ENCODE measurements around the gene SMIM22. TPM values are rescaled to one million over a fixed set of nuclear protein-coding genes. Genes with fewer than 3 reads are reported as not detected.
A peak's percentile ranks its signal among the peaks of the same experiment; 100 is the strongest.

Gene SMIM22
- total RNA-seq, 1 experiment from 2014 or later, result not detected

DNA sequence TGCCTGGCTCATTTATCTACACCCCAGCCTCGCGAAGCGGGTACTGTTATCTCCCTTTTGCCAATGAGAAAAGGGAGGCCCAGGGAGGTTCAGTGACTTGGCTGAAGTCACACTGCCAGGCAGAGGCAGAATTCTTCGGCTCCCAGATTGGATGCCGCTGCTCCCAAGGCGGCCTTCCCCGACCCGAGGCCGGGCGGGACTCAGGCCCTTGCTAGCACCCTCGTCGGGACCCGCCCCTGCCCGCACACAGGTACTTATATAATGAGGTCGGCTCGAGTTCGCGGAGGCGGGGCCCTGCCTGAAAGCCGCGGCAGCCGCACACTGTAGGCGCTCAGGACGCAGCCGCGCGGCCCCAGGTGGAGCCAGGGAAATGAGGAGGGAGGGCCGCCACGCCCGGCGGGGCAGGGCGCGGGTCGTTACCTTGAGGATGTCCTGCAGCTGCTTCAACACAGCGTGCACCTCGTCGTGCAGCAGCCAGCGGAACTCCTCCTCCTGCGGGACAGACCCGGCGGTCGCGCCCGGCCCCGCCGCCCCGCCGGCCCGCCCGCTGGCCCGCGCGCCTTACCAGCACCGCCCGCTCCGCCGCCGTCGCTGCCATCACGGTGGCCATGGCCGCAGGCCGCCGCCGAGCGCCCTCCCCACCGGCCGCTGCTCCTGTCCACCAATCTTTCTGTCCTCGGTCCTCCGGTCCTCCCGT, 6.9 kb downstream of the SMIM22 start, which contains the start of gene ROGDI:
ROGDI (minus strand) TSS at position 672 of the 697 bp plus-strand sequence; CDS start at position 610, 62 bp downstream.
- no TSS peak for BruUV-seq (replicated peaks)
- Mint-ChIP-seq H3K27ac (ENCODE audit: unreplicated experiment) (peak within 1 kb of the TSS; percentile 48), H3K27me3 (ENCODE audit: insufficient read depth, unreplicated experiment) (no peaks in the 10 kb centered on the region), H3K4me1 (ENCODE audit: low read depth, unreplicated experiment) (peaks cover 10% of the 10 kb centered on the region), H3K9me3 (ENCODE audit: unreplicated experiment) (no peaks in the 10 kb centered on the region), H3K4me3 (ENCODE audit: unreplicated experiment) (peak within 1 kb of the TSS; percentile 77), H3K36me3 (ENCODE audit: insufficient read depth, unreplicated experiment) (peaks cover 47% of the 10 kb centered on the region)
- intact Hi-C loops (cut with micrococcal nuclease; ENCODE audit: unreplicated experiment), result loop anchor here (1.0 to 5.0 kb wide), 3 partner anchors 34 to 110 kb away; partner anchors contain the start of genes ANKS3, DNAAF8 and NUDT16L1
- peak; percentile 90 to 92 for DNase-seq
- ChIA-PET POLR2A (interaction anchor here (0.9 to 1.5 kb wide), 4 partner anchors 46 to 326 kb away, joined by 3 to 5 read pairs (median 4); partner anchors contain the start of genes DNAAF8, HMOX2 and SEC14L5), CTCF (interaction anchor here (0.5 to 1.0 kb wide), 2 partner anchors 13 to 127 kb away, joined by 6 read pairs; no protein-coding TSS in a partner anchor)
- TF ChIP-seq, protein P1, sequence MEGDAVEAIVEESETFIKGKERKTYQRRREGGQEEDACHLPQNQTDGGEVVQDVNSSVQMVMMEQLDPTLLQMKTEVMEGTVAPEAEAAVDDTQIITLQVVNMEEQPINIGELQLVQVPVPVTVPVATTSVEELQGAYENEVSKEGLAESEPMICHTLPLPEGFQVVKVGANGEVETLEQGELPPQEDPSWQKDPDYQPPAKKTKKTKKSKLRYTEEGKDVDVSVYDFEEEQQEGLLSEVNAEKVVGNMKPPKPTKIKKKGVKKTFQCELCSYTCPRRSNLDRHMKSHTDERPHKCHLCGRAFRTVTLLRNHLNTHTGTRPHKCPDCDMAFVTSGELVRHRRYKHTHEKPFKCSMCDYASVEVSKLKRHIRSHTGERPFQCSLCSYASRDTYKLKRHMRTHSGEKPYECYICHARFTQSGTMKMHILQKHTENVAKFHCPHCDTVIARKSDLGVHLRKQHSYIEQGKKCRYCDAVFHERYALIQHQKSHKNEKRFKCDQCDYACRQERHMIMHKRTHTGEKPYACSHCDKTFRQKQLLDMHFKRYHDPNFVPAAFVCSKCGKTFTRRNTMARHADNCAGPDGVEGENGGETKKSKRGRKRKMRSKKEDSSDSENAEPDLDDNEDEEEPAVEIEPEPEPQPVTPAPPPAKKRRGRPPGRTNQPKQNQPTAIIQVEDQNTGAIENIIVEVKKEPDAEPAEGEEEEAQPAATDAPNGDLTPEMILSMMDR (IDR thresholded peaks at IDR 0.05; ENCODE audit: insufficient read depth in 1 of 2, low read depth in 1 of 2, low read length in 1 of 2, severe bottlenecking in 1 of 2, unreplicated experiment in 1 of 2), result no peak
- H3K4me1 ChIP-seq, result peaks cover 9% of the 10 kb centered on the region; the same call in 1 of the 2 replicates
- peak within 1 kb of the TSS; percentile 74 for H3K4me3 ChIP-seq (ENCODE audit: low read depth, low read length)
- no peaks in the 10 kb centered on the region for H3K27me3 ChIP-seq (replicated peaks; ENCODE audit: control insufficient read depth, insufficient read depth, low read length)
- no peaks in the 10 kb centered on the region for H3K36me3 ChIP-seq (ENCODE audit: control insufficient read depth, insufficient read depth, low read length)
- no peaks in the 10 kb centered on the region for H3K9me3 ChIP-seq

DNA sequence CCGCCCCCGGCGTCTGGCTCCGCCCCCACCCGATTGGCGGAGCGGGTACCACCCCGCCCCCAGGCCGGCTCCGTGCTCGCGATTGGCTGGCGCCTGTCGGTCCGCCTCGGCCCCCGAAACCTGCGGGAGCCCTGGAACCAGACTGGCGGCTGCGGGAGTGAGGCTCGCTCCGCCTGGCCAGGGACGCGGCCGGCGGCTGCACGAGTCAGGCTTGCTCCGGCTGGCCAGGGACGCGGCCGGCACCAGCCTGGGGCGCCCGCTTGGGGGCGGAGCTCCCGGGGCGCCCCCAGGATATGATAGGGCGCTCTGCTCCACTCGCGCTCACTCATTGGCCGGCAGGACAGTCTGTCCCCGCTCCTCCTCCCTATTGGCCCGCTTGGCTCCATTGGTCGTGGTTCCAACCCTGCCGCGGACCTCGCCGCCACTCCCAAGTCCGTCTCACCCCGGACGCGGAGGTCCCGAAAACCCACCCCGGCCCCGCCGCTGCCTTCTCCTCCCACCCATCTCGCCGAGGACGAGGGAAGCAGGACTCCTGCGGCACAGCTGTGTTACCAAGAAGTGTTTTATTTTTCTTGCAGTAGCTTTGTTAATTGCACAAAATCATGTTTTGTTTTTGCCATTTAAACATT, 7.6 kb downstream of the SMIM22 start:
- peak overlapping the region; percentile 74 for H3K4me3 ChIP-seq (ENCODE audit: low read depth, low read length)
- CTCF ChIA-PET, result interaction anchor here (0.5 to 1.0 kb wide), 2 partner anchors 12 to 127 kb away, joined by 6 read pairs; no protein-coding TSS in a partner anchor
- Mint-ChIP-seq H3K4me3 (ENCODE audit: unreplicated experiment) (peak overlapping the region; percentile 77), H3K4me1 (ENCODE audit: low read depth, unreplicated experiment) (peaks cover 10% of the 10 kb centered on the region), H3K27me3 (ENCODE audit: insufficient read depth, unreplicated experiment) (no peaks in the 10 kb centered on the region), H3K9me3 (ENCODE audit: unreplicated experiment) (no peaks in the 10 kb centered on the region), H3K27ac (ENCODE audit: unreplicated experiment) (peak overlapping the region; percentile 48), H3K36me3 (ENCODE audit: insufficient read depth, unreplicated experiment) (peaks cover 54% of the 10 kb centered on the region)
- H3K9me3 ChIP-seq, result no peaks in the 10 kb centered on the region
- TF ChIP-seq, protein P1 (IDR thresholded peaks at IDR 0.05; ENCODE audit: insufficient read depth in 1 of 2, low read depth in 1 of 2, low read length in 1 of 2, severe bottlenecking in 1 of 2, unreplicated experiment in 1 of 2), result no peak
- no peaks in the 10 kb centered on the region for H3K36me3 ChIP-seq (ENCODE audit: control insufficient read depth, insufficient read depth, low read length)
- peaks cover 9% of the 10 kb centered on the region; the same call in 1 of the 2 replicates for H3K4me1 ChIP-seq
- H3K27me3 ChIP-seq (replicated peaks; ENCODE audit: control insufficient read depth, insufficient read depth, low read length), result no peaks in the 10 kb centered on the region
- BruUV-seq (replicated peaks), result no TSS peak
- intact Hi-C loops (cut with micrococcal nuclease; ENCODE audit: unreplicated experiment), result loop anchor here (1.0 to 5.0 kb wide), 3 partner anchors 34 to 110 kb away; partner anchors contain the start of genes ANKS3, DNAAF8 and NUDT16L1
- peak; percentile 94 for DNase-seq
- POLR2A ChIA-PET, result interaction anchor here (0.6 to 1.5 kb wide), 5 partner anchors 45 to 326 kb away, joined by 3 to 5 read pairs (median 3); partner anchors contain the start of genes DNAAF8, HMOX2 and SEC14L5

GRCh38 chr16:4803401-4803844, 8.3 kb downstream of the SMIM22 start:
- H3K27me3 ChIP-seq (replicated peaks; ENCODE audit: control insufficient read depth, insufficient read depth, low read length), result no peaks in the 10 kb centered on the region
- Mint-ChIP-seq H3K27ac (ENCODE audit: unreplicated experiment) (no peak overlapping the region), H3K36me3 (ENCODE audit: insufficient read depth, unreplicated experiment) (peaks cover 61% of the 10 kb centered on the region), H3K4me3 (ENCODE audit: unreplicated experiment) (peak overlapping the region; percentile 77), H3K27me3 (ENCODE audit: insufficient read depth, unreplicated experiment) (no peaks in the 10 kb centered on the region), H3K9me3 (ENCODE audit: unreplicated experiment) (no peaks in the 10 kb centered on the region), H3K4me1 (ENCODE audit: low read depth, unreplicated experiment) (peaks cover 10% of the 10 kb centered on the region)
- TSS peak; percentile 73 for BruUV-seq (replicated peaks)
- intact Hi-C loops (cut with micrococcal nuclease; ENCODE audit: unreplicated experiment), result loop anchor here (2.0 to 5.0 kb wide), 2 partner anchors 69 to 111 kb away; partner anchors contain the start of genes ANKS3, DNAAF8 and NUDT16L1
- CTCF ChIA-PET, result interaction anchor here (1.0 kb wide), 1 partner anchor 11 kb away, joined by 6 read pairs; no protein-coding TSS in a partner anchor
- TF ChIP-seq, protein P1 (IDR thresholded peaks at IDR 0.05; ENCODE audit: insufficient read depth in 1 of 2, low read depth in 1 of 2, low read length in 1 of 2, severe bottlenecking in 1 of 2, unreplicated experiment in 1 of 2), result no peak
- POLR2A ChIA-PET, result interaction anchor here (0.6 to 1.5 kb wide), 3 partner anchors 45 to 155 kb away, joined by 3 to 5 read pairs (median 5); partner anchors contain the start of gene SEC14L5
- no peaks in the 10 kb centered on the region for H3K9me3 ChIP-seq
- peaks cover 9% of the 10 kb centered on the region; the same call in 1 of the 2 replicates for H3K4me1 ChIP-seq
- H3K4me3 ChIP-seq (ENCODE audit: low read depth, low read length), result peak overlapping the region; percentile 54
- H3K36me3 ChIP-seq (ENCODE audit: control insufficient read depth, insufficient read depth, low read length), result no peaks in the 10 kb centered on the region
- DNase-seq, result no peak

Measured in Caco-2 (cell line).